OCI-LY1 (cell line): ENCODE measurements around the gene TAB3.

Source experiments
- EZH2 ChIP-seq: fragments of 200-600 bp; sonication (generic), shearing (Covaris generic); IDR thresholded peaks from 2 replicates; pipeline ENCODE4 v1.8.0; 2017; ENCODE audit warnings: borderline replicate concordance, mixed run types, mild to moderate bottlenecking, antibody characterized with exemption, low read length, moderate library complexity, mixed read lengths
- TF ChIP-seq, protein P1 (sequence below): fragments of 200-600 bp; sonication (generic), shearing (Covaris generic); IDR thresholded peaks from 2 replicates; pipeline ENCODE4 v1.5.1; 2017; ENCODE audit warnings: mild to moderate bottlenecking, antibody characterized with exemption, low read length, moderate library complexity, mixed read lengths

DNA sequence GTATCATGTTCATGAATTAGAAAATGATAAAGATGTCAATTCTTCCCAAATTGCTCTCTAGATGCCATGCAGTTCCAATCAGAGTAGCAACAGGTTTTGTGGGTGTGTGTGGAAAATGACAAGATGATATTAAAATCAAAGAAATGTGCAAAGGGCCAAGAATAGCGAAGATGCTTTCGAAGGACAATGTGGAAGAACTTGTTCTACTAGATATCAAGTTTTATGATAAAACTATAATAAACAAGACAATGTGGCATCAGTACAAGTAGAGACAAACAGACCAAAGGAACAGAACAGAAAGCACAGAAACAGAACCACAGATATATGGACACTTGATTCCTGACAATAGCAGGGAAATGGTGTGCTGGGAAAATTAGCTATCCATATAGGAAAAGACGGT lies 9.0 kb downstream of the TAB3 start:
- no peak for TF ChIP-seq EZH2
- TF ChIP-seq, protein P1, sequence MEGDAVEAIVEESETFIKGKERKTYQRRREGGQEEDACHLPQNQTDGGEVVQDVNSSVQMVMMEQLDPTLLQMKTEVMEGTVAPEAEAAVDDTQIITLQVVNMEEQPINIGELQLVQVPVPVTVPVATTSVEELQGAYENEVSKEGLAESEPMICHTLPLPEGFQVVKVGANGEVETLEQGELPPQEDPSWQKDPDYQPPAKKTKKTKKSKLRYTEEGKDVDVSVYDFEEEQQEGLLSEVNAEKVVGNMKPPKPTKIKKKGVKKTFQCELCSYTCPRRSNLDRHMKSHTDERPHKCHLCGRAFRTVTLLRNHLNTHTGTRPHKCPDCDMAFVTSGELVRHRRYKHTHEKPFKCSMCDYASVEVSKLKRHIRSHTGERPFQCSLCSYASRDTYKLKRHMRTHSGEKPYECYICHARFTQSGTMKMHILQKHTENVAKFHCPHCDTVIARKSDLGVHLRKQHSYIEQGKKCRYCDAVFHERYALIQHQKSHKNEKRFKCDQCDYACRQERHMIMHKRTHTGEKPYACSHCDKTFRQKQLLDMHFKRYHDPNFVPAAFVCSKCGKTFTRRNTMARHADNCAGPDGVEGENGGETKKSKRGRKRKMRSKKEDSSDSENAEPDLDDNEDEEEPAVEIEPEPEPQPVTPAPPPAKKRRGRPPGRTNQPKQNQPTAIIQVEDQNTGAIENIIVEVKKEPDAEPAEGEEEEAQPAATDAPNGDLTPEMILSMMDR: no peak
